ENCODE measurements around the gene CHD2.

CHD2 gene

DNA sequence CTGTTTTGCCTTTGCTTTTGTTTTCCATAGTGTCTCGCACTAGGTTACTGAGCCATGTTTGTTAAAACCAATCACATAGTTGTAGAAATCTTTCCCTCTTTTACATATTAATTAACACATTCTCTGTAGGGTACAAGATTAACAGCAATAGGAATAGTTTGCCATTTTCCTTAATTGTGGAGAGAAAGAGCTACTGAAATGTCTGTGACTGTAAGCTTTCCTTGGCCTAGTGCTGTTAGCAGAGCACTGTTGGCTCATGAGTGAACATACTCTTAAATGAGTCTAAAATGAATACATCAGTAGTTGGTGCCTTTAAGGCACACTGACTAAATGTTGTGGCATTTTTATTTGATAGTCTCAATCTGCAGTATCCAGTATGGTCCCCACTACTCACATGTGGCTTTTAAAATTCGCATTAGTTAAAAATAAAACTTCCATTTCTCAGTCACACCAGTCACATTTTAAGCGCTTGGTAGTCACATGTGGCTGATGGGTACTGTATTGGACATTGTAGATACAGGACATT lies 28.2 kb downstream of the CHD2 start:
- Histone ChIP-seq H3K27me3 (ENCODE audit: control insufficient read depth, insufficient read depth, low read length) (no peaks in the 10 kb centered on the region), H3K9ac (no peak overlapping the region), H3K9me3 (ENCODE audit: control insufficient read depth, low read length) (no peaks in the 10 kb centered on the region), H3K4me3 (ENCODE audit: low read depth, low read length) (no peak overlapping the region), H3K4me1 (peaks cover 12% of the 10 kb centered on the region), H3K79me2 (peaks cover 14% of the 10 kb centered on the region), H3K4me2 (ENCODE audit: low read length) (no peak overlapping the region), H3K36me3 (ENCODE audit: control insufficient read depth, insufficient read depth, low read length) (no peaks in the 10 kb centered on the region), H2AFZ (no peak overlapping the region), H3K27ac (no peak overlapping the region)
- TF ChIP-seq, protein P1, sequence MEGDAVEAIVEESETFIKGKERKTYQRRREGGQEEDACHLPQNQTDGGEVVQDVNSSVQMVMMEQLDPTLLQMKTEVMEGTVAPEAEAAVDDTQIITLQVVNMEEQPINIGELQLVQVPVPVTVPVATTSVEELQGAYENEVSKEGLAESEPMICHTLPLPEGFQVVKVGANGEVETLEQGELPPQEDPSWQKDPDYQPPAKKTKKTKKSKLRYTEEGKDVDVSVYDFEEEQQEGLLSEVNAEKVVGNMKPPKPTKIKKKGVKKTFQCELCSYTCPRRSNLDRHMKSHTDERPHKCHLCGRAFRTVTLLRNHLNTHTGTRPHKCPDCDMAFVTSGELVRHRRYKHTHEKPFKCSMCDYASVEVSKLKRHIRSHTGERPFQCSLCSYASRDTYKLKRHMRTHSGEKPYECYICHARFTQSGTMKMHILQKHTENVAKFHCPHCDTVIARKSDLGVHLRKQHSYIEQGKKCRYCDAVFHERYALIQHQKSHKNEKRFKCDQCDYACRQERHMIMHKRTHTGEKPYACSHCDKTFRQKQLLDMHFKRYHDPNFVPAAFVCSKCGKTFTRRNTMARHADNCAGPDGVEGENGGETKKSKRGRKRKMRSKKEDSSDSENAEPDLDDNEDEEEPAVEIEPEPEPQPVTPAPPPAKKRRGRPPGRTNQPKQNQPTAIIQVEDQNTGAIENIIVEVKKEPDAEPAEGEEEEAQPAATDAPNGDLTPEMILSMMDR (IDR thresholded peaks at IDR 0.05): no peak

DNA sequence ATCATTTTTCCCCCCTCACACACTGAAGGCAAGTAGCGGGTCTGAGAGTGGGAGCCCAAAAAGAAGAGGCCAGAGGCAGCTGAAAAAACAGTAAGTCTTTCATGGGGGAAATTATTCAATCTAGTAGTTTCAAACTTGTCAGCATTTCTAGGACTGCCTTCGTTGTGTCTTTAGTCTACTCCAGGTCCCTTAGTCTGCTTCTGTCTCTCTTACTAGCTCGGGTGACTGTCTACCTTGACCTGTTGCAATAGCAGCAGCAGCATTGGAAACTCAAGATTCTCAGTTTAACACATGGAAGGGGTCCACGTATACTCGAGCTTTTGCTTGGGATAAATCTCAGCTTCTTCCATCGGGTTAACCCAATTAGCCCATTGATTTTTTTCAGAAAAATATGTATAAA lies 28.9 kb downstream of the CHD2 start:
- Histone ChIP-seq H3K9me3 (ENCODE audit: control insufficient read depth, low read length) (no peaks in the 10 kb centered on the region), H3K4me1 (peaks cover 9% of the 10 kb centered on the region), H3K27me3 (ENCODE audit: control insufficient read depth, insufficient read depth, low read length) (no peaks in the 10 kb centered on the region), H3K4me2 (ENCODE audit: low read length) (no peak overlapping the region), H2AFZ (no peak overlapping the region), H3K36me3 (ENCODE audit: control insufficient read depth, insufficient read depth, low read length) (no peaks in the 10 kb centered on the region), H3K79me2 (peaks cover 17% of the 10 kb centered on the region), H3K9ac (no peak overlapping the region), H3K4me3 (ENCODE audit: low read depth, low read length) (no peak overlapping the region), H3K27ac (no peak overlapping the region)
- TF ChIP-seq, protein P1 (IDR thresholded peaks at IDR 0.05): no peak

DNA sequence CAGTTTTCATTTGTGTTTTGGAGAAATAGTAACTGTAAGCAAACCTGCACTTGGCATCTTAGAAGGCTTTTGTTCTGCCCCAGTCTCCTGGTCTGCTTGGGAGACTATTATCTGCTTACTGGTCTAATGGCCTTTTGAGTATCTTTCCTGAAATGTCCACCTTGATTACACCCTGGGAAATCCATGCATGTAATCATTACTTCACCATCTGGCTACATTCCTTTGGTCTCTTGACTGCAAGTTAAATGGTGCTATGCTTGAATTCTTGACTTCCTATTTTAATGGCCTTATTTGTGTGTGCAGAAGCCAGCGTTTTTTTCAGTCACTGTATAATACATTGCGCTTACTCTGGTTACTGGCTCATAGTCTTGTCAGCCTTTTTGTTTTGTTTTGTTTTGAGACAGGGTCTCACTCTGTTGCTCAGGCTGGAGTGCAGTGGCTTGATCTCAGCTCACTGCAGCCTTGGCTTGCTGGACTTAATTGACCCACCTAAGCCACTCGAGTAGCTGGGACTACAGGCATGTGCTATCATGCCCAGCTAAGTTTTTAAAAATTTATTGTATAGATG lies 30.0 kb downstream of the CHD2 start:
- H3K4me2 ChIP-seq (ENCODE audit: low read length): no peak overlapping the region
- H3K4me3 ChIP-seq (ENCODE audit: low read depth, low read length): no peak overlapping the region
- peaks cover 12% of the 10 kb centered on the region for H3K79me2 ChIP-seq
- H3K27me3 ChIP-seq (ENCODE audit: control insufficient read depth, insufficient read depth, low read length): no peaks in the 10 kb centered on the region
- H3K4me1 ChIP-seq: peaks cover 5% of the 10 kb centered on the region
- H3K27ac ChIP-seq: no peak overlapping the region
- TF ChIP-seq, protein P1 (IDR thresholded peaks at IDR 0.05): no peak
- no peak overlapping the region for H3K9ac ChIP-seq
- no peak overlapping the region for H2AFZ ChIP-seq
- no peaks in the 10 kb centered on the region for H3K36me3 ChIP-seq (ENCODE audit: control insufficient read depth, insufficient read depth, low read length)
- H3K9me3 ChIP-seq (ENCODE audit: control insufficient read depth, low read length): no peaks in the 10 kb centered on the region

DNA sequence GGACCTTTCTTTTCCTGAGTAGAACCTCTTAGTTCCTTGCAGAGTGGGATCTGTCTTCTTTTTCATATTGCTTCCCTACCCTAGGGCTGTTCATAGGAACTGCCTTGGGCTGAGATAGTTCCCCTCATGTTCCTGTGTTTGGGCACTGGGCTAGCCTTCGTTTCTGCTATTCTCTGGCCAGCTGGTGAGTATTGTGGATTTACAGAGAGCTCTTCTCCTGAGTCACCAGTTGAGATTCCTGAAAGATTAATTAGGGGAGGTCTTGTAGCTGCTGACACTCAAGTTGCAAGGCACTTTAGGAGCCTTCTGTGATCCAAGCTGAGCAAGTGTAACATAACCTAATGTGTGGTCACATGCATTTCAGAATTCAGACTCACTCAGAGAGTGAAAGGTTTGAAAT lies 30.7 kb downstream of the CHD2 start:
- H3K9me3 ChIP-seq (ENCODE audit: control insufficient read depth, low read length): no peaks in the 10 kb centered on the region
- no peak overlapping the region for H3K4me3 ChIP-seq (ENCODE audit: low read depth, low read length)
- H3K4me2 ChIP-seq (ENCODE audit: low read length): no peak overlapping the region
- no peak overlapping the region for H3K27ac ChIP-seq
- TF ChIP-seq, protein P1 (IDR thresholded peaks at IDR 0.05): no peak
- no peak overlapping the region for H3K9ac ChIP-seq
- no peaks in the 10 kb centered on the region for H3K27me3 ChIP-seq (ENCODE audit: control insufficient read depth, insufficient read depth, low read length)
- H3K79me2 ChIP-seq: peaks cover 14% of the 10 kb centered on the region
- H3K4me1 ChIP-seq: peaks cover 3% of the 10 kb centered on the region
- no peaks in the 10 kb centered on the region for H3K36me3 ChIP-seq (ENCODE audit: control insufficient read depth, insufficient read depth, low read length)
- H2AFZ ChIP-seq: no peak overlapping the region

Measured in parathyroid adenoma (tissue), 2 donors.